Measurements from ENCODE around the gene CLCNKA.

DNA sequence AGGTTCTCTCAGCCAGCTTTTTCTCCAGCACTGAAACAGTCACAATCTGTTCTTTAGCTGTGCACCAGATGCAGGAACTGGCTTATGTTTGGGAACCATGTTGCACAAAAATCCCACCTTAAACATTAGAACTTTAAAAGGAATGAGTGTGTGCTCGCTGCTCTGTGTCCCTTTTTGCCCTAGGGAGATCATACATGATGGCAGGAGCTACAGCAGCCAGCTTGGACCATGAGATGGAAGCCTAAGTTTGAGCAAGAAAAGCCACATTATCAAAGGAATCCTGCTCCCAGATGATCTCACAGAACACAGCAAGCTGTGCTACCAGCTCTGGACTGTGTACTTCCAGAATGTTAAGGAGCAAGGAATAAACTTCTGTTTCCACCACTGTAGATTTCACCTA is 49.4 kb upstream of the CLCNKA start:
- TF ChIP-seq EZH2phosphoT487 (IDR thresholded peaks at IDR 0.05; ENCODE audit: low read depth) = no peak
- TF ChIP-seq, protein P1, sequence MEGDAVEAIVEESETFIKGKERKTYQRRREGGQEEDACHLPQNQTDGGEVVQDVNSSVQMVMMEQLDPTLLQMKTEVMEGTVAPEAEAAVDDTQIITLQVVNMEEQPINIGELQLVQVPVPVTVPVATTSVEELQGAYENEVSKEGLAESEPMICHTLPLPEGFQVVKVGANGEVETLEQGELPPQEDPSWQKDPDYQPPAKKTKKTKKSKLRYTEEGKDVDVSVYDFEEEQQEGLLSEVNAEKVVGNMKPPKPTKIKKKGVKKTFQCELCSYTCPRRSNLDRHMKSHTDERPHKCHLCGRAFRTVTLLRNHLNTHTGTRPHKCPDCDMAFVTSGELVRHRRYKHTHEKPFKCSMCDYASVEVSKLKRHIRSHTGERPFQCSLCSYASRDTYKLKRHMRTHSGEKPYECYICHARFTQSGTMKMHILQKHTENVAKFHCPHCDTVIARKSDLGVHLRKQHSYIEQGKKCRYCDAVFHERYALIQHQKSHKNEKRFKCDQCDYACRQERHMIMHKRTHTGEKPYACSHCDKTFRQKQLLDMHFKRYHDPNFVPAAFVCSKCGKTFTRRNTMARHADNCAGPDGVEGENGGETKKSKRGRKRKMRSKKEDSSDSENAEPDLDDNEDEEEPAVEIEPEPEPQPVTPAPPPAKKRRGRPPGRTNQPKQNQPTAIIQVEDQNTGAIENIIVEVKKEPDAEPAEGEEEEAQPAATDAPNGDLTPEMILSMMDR (IDR thresholded peaks at IDR 0.05; ENCODE audit: low read depth, low read length) = no peak

Data from OCI-LY3 (cell line).